Endothelial cell of umbilical vein (primary cell): Measurements from ENCODE around the gene PKN1.
"Not testable (repeated sequence)": the region's sequence is repeated elsewhere in the genome, so short reads cannot be mapped to it uniquely, and the experiment has no call there.

Experiments used
- CTCF ChIP-seq, 2 donors: IDR thresholded peaks; 1 replicate in 1 of 2; 2 replicates in 1 of 2; pipeline ENCODE4 v1.5.1; 2011; ENCODE audit warnings: low read length in 2 of 2, mild to moderate bottlenecking in 2 of 2, moderate library complexity in 2 of 2, control low read depth in 1 of 2, inconsistent platforms in 1 of 2, low read depth in 1 of 2; ENCODE audit not compliant: insufficient read depth in 1 of 2; ENCODE audit errors: extremely low read depth in 1 of 2
- EZH2 ChIP-seq: IDR thresholded peaks from 2 replicates; pipeline ENCODE4 v1.6.1; 2012; ENCODE audit warnings: borderline replicate concordance, low read depth, mild to moderate bottlenecking, moderate library complexity, low read length, inconsistent platforms; ENCODE audit not compliant: severe bottlenecking
- FOS ChIP-seq: IDR thresholded peaks from 2 replicates; pipeline ENCODE4 v1.6.1; 2011; ENCODE audit warnings: mild to moderate bottlenecking, low read length, moderate library complexity, borderline replicate concordance; ENCODE audit not compliant: insufficient read depth
- POLR2A ChIP-seq: IDR thresholded peaks from 2 replicates; pipeline ENCODE4 v1.6.1; 2012; ENCODE audit warnings: low read depth, mild to moderate bottlenecking, control low read depth, low read length
- POLR2AphosphoS5 ChIP-seq: IDR thresholded peaks from 2 replicates; pipeline ENCODE4 v1.6.1; 2012; ENCODE audit warnings: low read depth, mild to moderate bottlenecking, control low read depth, low read length, moderate library complexity; ENCODE audit not compliant: insufficient read depth
- TF ChIP-seq, protein P1 (sequence below): IDR thresholded peaks from 2 replicates; pipeline ENCODE4 v1.6.1; 2011; ENCODE audit not compliant: insufficient read depth, insufficient read length

- TF ChIP-seq EZH2; CTCF (IDR thresholded peaks at IDR 0.05; ENCODE audit: extremely low read depth in 1 of 2, insufficient read depth in 1 of 2, low read depth in 1 of 2, low read length in 2 of 2); POLR2A; POLR2AphosphoS5; FOS: not testable (repeated sequence)
- TF ChIP-seq, protein P1, sequence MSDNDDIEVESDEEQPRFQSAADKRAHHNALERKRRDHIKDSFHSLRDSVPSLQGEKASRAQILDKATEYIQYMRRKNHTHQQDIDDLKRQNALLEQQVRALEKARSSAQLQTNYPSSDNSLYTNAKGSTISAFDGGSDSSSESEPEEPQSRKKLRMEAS = not testable (repeated sequence)
These were observed 71.5 kb downstream of the PKN1 start for GRCh38 chr19:14504575-14504974.
